Uterus (tissue), 4 donors: ENCODE results near the gene GTF2H3. TPM values are rescaled to one million over a fixed set of nuclear protein-coding genes. Genes with fewer than 3 reads are reported as not detected.

ENCODE experiments used
- DNase-seq, 2 donors: peaks; one replicate each; pipeline ENCODE4 v3.0.0-alpha.2; 2019 to 2020
- H3K27ac ChIP-seq, 2 donors: fragments of 200-600 bp; sonication (generic); 1 replicate in 1 of 2; 2 replicates in 1 of 2; pipeline ENCODE4 v1.5.1; 2016 to 2018
- H3K27me3 ChIP-seq, 2 donors: fragments of 200-600 bp; sonication (generic); one replicate each; pipeline ENCODE4 v1.5.1; 2018 to 2019; ENCODE audit warnings: control low read depth in 1 of 2
- H3K36me3 ChIP-seq, 2 donors: fragments of 200-600 bp; sonication (generic); one replicate each; pipeline ENCODE4 v1.5.1; 2019; ENCODE audit warnings: control low read depth in 1 of 2
- H3K4me1 ChIP-seq, 2 donors: fragments of 200-600 bp; sonication (generic); one replicate each; pipeline ENCODE4 v1.5.1; 2018 to 2019; ENCODE audit warnings: control low read depth in 1 of 2
- H3K4me3 ChIP-seq, 2 donors: fragments of 200-600 bp; sonication (generic); 1 replicate in 1 of 2; 2 replicates in 1 of 2; pipeline ENCODE4 v1.5.1; 2018 to 2019; ENCODE audit warnings: mild to moderate bottlenecking in 1 of 2
- H3K9me3 ChIP-seq, 2 donors: fragments of 200-600 bp; sonication (generic); one replicate each; pipeline ENCODE4 v1.5.1; 2019; ENCODE audit warnings: control low read depth in 1 of 2
- POLR2A ChIP-seq, 2 donors: fragments of 450-650 bp; IDR thresholded peaks; one replicate each; pipeline ENCODE4 v1.6.1; 2016; ENCODE audit warnings: antibody characterized with exemption in 2 of 2, mild to moderate bottlenecking in 1 of 2, moderate library complexity in 1 of 2
- intact Hi-C: fragments of 100-400 bp; cut with DNase I; formaldehyde crosslinking; loops from one replicate; pipeline ENCODE4 v1.15.1; 2023; ENCODE audit warnings: low total_unique reads
- total RNA-seq, 4 donors: library from RNA; depleted of rRNA in 3 of 4; stranded (reverse); fragments of >200 nt in 3 of 4; gene quantifications; one replicate each; pipeline versions ENCODE4 v1.1.0 to v1.2.4, GENCODE V29; 2014 to 2023
- TF ChIP-seq, protein P1 (sequence below), 4 experiments: fragments of 200-600 bp in 2 of 4; fragments of 450-650 bp in 2 of 4; sonication (generic) in 2 of 4; IDR thresholded peaks; one replicate each; pipeline ENCODE4 v1.5.1; 2016 to 2019; ENCODE audit warnings: antibody characterized with exemption in 4 of 4, mild to moderate bottlenecking in 2 of 4, moderate library complexity in 1 of 4
- donor health status: DM: yes; HTN: yes; CAD: no.

Gene GTF2H3
- total RNA-seq, 4 donors from 2014 or later = 12.3 to 66.4 (median 31.1) TPM

DNA sequence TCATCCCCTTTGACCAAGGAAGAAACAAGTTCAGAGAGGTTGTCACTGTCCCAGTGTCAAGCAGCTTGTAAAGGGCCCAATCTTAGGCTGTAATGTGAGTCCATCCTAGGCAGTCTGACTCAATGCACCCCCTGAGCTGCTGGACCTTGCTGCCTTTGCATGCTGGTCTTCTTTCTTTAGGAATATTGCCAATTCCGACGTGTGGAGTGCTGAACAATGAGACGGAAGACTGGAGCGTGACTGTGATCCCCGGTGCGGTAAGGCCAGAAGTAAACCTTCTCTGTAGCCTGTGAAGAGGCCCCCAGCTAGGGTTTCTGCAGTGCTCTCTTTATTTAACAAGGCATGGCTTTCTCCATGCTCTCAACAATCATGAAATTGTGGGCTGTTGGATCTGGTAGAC, 38.2 kb downstream of the GTF2H3 start:
- Histone ChIP-seq H3K4me3 (peak overlapping the region; percentile 88 to 94), H3K9me3 (no peaks in the 10 kb centered on the region), H3K27me3 (no peaks in the 10 kb centered on the region), H3K27ac (no peak overlapping the region), H3K36me3 (no peaks in the 10 kb centered on the region), H3K4me1 (peaks cover 0 to 5% of the 10 kb centered on the region in 2 donors)
- no peak for TF ChIP-seq POLR2A (IDR thresholded peaks at IDR 0.05)
- intact Hi-C loops = no loop called here
- DNase-seq = no peak

DNA sequence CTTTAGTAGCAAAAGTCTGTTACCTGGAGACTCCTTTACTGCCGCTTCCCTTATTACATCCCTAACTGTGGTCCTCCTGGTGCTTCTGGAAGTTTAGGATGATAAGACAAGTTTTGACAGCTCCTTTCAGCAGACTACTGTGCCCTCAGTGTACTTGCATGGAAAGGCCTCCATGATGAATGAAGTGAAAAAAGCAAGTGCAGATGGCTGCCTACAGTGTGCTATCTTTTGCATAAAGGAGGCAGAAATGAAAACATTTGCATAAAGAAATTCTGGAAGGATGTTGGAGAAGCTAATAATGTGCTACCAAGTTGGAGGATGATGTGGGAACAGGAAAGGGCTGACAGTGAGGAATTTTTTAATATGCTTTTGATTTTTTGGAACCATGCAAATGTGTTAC, 41.8 kb downstream of the GTF2H3 start:
- intact Hi-C loops = no loop called here
- TF ChIP-seq POLR2A (IDR thresholded peaks at IDR 0.05) = no peak
- TF ChIP-seq, protein P1, sequence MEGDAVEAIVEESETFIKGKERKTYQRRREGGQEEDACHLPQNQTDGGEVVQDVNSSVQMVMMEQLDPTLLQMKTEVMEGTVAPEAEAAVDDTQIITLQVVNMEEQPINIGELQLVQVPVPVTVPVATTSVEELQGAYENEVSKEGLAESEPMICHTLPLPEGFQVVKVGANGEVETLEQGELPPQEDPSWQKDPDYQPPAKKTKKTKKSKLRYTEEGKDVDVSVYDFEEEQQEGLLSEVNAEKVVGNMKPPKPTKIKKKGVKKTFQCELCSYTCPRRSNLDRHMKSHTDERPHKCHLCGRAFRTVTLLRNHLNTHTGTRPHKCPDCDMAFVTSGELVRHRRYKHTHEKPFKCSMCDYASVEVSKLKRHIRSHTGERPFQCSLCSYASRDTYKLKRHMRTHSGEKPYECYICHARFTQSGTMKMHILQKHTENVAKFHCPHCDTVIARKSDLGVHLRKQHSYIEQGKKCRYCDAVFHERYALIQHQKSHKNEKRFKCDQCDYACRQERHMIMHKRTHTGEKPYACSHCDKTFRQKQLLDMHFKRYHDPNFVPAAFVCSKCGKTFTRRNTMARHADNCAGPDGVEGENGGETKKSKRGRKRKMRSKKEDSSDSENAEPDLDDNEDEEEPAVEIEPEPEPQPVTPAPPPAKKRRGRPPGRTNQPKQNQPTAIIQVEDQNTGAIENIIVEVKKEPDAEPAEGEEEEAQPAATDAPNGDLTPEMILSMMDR (IDR thresholded peaks at IDR 0.05) = no peak
- no peak for DNase-seq
- Histone ChIP-seq H3K27ac (no peak overlapping the region), H3K27me3 (no peaks in the 10 kb centered on the region), H3K4me3 (no peak overlapping the region), H3K36me3 (no peaks in the 10 kb centered on the region), H3K4me1 (peaks cover 0 to 5% of the 10 kb centered on the region in 2 donors), H3K9me3 (no peaks in the 10 kb centered on the region)

DNA sequence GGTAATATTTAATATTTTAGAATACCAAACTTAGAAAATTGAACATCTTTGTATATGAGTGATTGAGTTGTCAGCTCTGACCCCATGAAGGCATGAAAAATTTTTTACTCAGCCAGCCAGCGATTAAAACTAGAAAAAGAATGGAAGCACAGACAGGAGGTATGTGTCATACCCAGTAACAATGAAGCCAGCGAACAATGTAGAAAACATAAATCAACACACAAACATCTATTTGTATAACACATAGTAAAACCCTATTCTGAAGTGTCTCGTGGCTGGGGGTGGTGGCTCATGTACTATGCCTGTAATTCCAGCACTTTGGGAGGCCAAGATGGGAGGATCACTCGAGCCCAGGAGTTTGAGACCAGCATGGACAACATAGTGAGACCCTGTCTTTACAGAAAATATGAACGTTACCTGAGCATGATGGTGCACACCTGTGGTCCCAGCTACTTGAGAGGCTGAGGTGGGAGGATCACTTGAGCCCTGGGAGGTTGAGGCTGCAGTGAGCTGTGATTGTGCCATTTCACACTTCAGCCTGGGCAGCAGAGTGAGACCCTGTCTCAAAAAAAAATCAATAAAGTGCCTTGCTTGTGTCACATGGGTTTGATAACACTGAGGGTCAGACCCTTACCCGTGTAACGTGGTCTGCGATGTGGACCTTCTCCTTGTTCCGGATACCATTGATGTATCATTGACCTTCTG, 43.1 kb downstream of the GTF2H3 start:
- H3K36me3 ChIP-seq = no peaks in the 10 kb centered on the region
- TF ChIP-seq, protein P1 (IDR thresholded peaks at IDR 0.05) = no peak
- TF ChIP-seq POLR2A (IDR thresholded peaks at IDR 0.05) = no peak
- no peak for DNase-seq
- peaks cover 0 to 4% of the 10 kb centered on the region in 2 donors for H3K4me1 ChIP-seq
- H3K27me3 ChIP-seq = no peaks in the 10 kb centered on the region
- intact Hi-C loops = no loop called here
- no peaks in the 10 kb centered on the region for H3K9me3 ChIP-seq
- H3K27ac ChIP-seq = no peak overlapping the region
- no peak overlapping the region for H3K4me3 ChIP-seq

DNA sequence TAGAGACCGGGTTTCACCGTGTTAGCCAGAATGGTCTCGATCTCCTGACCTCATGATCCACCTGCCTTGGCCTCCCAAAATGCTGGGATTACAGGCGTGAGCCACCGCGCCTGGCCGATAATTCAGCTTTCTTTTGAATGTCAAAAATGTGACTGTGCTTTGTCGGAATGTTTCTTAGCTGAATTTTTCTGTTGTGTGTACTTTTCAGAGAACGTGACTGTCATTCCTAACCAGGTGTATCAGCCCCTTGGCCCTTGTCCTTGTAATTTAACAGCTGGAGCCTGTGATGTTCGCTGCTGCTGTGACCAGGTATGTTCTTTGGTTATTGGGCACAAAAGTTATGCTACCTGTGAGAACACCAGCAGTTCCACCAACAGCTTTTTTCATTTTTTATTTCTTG, 45.4 kb downstream of the GTF2H3 start:
- H3K27me3 ChIP-seq = no peaks in the 10 kb centered on the region
- H3K36me3 ChIP-seq = no peaks in the 10 kb centered on the region
- H3K27ac ChIP-seq = no peak overlapping the region
- no peaks in the 10 kb centered on the region for H3K9me3 ChIP-seq
- DNase-seq = no peak
- no peak for TF ChIP-seq POLR2A (IDR thresholded peaks at IDR 0.05)
- TF ChIP-seq, protein P1 (IDR thresholded peaks at IDR 0.05) = no peak
- H3K4me1 ChIP-seq = no peaks in the 10 kb centered on the region
- no peak overlapping the region for H3K4me3 ChIP-seq
- intact Hi-C loops = no loop called here

DNA sequence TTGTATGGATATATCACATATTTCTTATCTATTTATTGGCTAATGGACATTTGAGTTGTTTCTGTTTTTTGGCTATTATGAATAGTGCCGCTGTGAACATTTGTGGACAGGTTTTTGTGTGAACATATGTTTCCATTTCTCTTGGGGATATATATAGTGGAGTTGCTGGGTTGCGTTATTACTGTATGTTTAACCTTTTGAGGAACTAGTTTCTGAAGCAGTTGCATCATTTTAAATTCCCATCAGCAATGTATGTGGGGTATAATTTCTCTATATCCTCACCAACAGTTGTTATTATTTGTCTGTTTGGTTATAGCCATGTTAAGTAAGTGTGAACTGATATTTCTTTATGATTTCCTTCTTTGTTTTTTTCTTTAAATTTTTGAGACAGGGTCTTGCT, 48.0 kb downstream of the GTF2H3 start:
- DNase-seq = no peak
- no peak for TF ChIP-seq POLR2A (IDR thresholded peaks at IDR 0.05)
- TF ChIP-seq, protein P1 (IDR thresholded peaks at IDR 0.05) = no peak
- Histone ChIP-seq H3K27ac (no peak overlapping the region), H3K27me3 (no peaks in the 10 kb centered on the region), H3K4me1 (no peaks in the 10 kb centered on the region), H3K9me3 (no peaks in the 10 kb centered on the region), H3K36me3 (no peaks in the 10 kb centered on the region), H3K4me3 (no peak overlapping the region)
- intact Hi-C loops = no loop called here
